Measurements from ENCODE around the gene SLC22A23.

Gene SLC22A23

GRCh38 chr6:3220366-3220765, 236.5 kb downstream of the SLC22A23 start:
- Mint-ChIP-seq H3K36me3 (peaks cover 2% of the 10 kb centered on the region), H3K4me3 (no peak overlapping the region), H3K4me1 (ENCODE audit: low read depth) (no peaks in the 10 kb centered on the region), H3K9me3 (ENCODE audit: low read depth) (no peaks in the 10 kb centered on the region), H3K27ac (no peak overlapping the region), H3K27me3 (peaks cover 32% of the 10 kb centered on the region)
